GM19372 (cell line): ENCODE results near the gene ISCU.

Source experiments
- ATAC-seq: cut with Tn5 transposase; IDR thresholded peaks from one replicate; pipeline ENCODE4 v1.9.1; 2021; ENCODE audit warnings: mild to moderate bottlenecking, low read depth, moderate library complexity; ENCODE audit not compliant: unreplicated experiment

ISCU gene

GRCh38 chr12:108602209-108602705 is 39.9 kb downstream of the ISCU start:
- no peak for ATAC-seq

GRCh38 chr12:108602976-108603704 is 40.7 kb downstream of the ISCU start:
- ATAC-seq = no peak

GRCh38 chr12:108603743-108604142 is 41.3 kb downstream of the ISCU start:
- no peak for ATAC-seq

DNA sequence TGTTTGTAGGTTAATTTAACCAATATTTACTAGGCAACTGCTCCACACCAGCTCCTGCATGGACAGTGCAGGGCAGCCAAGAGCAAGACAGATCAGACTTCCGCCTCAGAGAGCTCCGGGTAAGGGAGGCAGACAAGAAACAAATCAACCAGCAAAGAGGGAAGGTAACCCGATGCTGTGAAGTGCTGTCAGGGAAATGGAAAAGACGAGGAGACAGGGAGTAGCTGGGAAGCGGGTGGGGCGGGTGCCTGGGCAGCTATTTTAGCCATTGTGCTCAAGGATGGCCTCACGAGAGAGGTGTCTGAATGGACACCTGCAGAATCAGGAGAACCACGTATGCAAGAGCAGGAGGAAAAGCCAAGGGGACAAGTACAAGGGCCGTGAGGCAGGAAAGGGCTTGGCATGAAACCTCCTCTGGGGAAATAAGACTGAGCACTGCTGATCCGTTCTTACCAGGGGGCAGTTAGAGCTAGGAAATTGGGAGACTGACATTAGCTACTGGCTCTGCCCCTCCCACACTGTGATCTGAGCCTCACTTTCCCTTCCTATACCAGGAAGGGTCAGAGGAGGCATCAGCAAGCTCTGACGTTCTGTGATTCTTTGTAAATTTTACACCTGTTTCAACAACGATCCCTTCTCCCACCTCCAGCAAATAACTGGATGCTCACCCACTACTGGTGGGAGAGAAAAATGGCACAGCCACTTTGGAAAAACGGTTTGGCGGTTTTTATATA is 42.0 kb downstream of the ISCU start:
- ATAC-seq = no peak

DNA sequence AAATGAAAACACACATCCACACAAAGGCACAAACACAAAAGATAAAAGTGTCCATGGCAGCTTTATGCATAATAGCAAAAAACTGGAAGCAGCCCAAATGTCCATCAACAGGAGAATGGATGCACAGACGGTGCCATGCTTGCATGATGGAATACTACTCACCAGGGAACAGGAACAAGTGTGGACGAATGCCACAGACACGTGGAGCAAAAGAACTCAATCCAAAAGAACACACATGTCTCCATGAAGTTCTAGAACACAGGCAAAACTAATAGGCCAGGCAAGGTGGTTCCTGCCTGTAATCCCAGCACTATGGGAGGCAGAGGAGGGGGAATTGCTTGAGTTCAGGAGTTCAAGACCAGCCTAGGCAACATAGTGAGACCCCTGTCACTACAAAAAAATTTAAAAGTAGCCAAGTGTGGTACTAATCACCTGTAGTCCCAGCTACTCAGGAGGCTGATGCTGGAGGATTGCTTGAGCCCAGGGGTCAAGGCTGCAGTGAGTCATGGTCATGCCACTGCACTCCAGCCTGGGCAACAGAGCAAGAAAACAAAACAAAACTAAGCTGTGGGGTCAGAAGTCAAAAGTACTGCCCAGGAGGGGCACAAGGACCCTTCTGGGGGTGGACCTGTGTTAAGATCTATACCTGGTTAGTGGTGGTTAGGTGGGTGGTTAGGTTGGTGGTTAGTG is 42.7 kb downstream of the ISCU start:
- ATAC-seq = no peak

- no peak for ATAC-seq
These were observed 43.5 kb downstream of the ISCU start for GRCh38 chr12:108605690-108606406.

DNA sequence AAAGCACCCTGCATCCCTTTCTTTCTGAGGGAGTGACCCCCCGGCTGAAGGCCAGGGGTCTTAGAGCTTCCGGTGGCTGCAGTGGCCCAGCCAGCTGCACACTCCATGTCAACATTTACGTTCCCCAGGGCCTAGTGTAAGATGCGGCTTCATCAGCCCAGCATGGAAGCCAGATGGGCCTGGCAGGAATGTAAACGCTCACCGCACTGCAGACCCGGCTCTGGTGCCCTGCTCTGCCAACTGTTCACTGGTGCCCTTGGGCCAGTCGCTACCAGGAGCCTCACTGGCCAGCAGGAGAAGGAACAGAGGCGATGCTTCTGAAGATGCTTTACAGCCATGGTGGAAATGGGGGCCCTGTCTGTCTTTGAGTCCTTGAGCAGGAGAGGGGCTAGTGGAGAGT is 44.1 kb downstream of the ISCU start:
- no peak for ATAC-seq

DNA sequence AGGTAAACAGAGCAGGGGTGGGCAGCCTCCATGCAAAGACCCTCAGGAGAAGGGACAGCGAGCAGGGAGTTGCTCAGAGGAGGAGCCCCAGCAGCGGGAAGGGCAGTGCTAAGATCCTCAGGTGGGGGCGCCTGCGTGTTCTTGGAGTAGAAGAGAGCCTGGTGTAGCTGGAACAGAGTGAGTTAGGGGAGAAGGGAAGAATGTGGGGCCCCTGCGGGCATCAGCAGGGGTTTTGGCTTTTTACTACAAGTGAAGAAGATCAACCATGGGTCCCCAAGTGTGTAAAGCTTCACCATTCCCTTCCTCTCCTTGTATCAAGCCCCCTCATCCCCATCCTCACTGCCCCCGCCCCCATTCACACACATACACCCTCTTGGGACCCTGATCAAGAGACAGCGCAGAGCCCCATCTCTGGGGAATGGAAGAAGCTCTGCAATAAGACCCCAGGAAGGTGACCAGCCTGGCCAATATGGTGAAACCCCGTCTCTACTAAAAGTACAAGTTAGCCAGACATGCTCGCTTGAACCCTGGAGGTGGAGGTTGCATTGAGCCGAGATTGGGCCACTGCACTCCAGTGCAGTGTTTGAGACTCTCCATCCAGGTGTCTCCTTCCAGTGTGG is 45.7 kb downstream of the ISCU start:
- no peak for ATAC-seq

DNA sequence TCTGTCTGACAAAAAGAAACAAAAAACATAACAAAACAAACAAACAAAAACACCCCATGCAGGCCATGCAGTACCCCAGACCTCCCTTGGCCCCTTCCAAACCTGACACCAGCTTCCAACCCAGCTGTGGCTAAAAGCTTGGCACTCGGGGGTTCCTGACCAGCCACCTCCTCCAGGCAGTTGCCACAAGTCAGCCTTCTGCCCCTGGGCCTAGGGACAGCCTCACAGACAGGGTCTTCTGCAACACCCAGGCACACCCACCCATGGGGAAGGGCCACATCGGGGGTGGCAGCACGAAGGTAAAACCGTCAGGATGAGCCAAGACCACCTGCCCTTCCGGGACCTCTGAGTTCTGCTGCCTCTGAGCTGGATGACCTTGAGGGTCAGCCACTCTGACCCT is 46.2 kb downstream of the ISCU start:
- ATAC-seq = no peak

GRCh38 chr12:108609537-108610335 is 47.3 kb downstream of the ISCU start:
- no peak for ATAC-seq

DNA sequence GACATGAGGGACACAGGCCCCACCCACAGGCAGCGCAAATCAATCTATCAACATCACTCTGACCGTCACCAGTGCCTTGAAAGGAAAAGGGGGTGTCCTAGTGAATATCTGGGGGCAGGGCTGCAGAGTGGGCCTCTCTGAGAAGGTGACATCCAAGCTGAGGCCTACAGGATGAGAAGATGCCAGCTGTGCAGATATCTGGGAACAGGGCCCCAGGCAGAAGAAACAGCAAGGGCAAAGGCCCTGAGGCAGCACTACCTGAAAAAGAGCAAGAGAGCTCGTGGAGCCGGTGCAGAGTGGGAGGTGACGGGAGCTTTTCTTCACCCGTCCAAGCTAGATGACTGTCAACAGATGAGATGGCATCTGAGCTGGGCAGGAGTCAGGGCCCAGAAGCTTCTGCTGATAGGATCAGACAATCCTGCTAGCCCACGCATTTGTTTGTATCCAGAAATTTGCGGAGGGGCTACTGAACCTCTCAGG is 48.0 kb downstream of the ISCU start:
- no peak for ATAC-seq

DNA sequence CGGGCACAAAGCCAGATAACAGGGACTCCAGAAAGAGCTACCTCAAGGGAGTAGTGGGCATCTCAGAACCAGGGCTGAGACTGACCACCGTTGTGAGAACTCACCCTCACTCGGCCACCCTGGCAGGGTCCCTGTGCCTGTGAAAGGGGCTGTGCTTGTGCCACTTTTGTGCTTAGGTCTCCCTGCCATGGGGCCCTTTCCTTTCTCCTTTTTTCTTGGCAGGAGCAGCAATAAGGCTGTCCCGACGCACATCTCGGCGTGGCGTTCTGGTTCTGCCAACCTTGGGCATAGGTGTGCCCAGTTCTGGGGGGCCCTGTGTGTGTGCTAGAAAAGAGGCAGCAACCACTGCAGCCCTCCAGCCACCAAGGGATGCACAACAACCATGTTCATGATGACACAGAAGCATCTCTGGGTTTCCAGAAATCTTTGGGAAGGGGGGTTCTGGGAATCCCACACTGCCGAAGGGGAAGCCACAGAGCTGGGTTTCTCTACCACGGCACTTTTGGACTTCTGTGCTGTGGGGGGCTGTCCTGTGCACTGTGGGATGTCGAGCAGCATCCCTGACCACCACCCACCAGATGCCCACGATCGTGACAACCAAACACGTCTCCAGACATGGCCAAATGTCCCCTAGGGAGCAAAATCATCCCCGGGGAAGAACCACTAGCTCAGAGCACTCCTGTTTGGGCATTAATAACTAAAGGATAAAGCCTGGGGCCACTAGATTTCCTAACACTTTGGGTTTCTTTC is 48.6 kb downstream of the ISCU start:
- ATAC-seq = no peak

GRCh38 chr12:108611884-108612415 is 49.6 kb downstream of the ISCU start:
- no peak for ATAC-seq

GRCh38 chr12:108612788-108613282 is 50.4 kb downstream of the ISCU start:
- ATAC-seq = no peak

DNA sequence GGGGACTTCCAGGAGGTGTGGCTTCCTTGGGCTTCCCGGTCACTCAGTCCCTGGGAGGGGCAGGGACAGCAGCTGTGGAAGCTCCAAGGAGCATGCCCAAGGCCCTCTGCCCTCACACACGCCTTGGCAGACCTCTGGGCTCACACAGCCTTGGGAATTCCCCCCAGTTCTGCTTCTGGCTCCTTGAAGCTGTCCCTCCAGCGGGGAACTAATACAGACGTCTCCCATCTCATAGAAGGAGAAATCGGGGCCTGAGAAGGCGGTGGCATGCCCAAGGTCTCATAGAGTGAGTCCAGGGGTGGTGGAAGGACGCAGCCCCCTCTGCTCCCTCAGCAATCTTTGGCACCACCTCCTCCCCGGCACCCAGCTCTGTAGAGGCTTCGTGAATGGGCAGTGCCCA is 51.2 kb downstream of the ISCU start:
- ATAC-seq = no peak

DNA sequence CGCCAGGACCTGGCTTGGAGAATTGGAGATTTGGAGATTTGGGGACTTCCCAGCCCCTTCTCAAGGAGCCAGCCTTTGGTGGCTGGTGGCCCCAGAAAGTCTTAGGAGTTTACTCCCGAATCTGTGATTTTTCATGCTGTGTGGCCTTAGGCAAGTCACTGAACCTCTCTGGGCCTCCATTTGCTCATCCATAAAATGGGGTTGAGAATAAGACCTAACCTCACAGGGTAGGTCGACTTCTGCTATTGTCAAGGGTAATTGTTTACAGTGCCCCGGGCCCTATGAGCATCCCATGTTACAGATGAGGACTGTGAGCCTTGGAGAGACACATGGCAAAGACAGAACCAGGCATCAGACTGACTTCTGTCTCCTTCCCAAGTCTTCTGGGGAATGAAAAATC is 51.6 kb downstream of the ISCU start:
- no peak for ATAC-seq

DNA sequence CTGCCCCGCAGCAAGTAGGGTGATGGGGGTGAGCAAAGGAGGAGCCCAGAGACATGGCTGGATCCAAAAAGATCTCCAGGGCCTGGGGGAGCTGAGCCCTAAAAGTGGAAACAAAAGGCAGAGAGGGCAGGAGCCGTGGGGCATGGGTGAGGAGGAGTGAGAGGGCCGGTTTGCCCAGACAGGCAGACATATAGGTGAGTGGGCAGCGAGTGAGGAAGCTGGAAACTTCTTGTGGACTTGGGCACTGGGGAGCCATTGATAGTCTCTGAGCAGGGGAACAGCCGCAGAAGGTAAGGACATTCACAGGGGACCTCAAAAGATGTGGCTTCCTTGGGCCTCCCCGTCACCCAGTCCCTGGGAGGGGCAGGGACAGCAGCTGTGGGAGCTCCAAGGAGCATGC is 52.2 kb downstream of the ISCU start:
- ATAC-seq = no peak

DNA sequence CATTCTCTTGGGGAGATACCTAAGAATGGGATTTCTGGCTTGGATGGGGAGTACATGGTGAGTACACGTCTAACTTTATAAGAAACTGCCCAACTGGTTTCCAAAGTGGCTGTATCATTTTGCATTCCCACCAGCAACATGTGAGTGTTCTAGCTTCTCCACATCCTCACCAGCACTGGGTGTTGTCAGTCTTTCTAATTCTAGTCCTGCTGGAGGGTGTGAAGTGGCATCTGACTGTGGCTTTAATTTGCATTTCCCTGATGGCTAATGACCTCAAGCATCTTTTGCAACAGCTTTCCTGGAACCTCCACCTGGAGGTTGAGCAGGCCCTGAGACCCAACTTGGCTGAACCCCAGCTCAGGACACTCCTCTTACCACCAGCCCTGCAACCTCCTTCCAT is 53.5 kb downstream of the ISCU start:
- no peak for ATAC-seq
